Skeletal muscle satellite cell (primary cell): ENCODE measurements around the gene KIR2DL1. TPM values are rescaled to one million over a fixed set of nuclear protein-coding genes. Genes with fewer than 3 reads are reported as not detected.
"Not testable (repeated sequence)": the region's sequence is repeated elsewhere in the genome, so short reads cannot be mapped to it uniquely, and the experiment has no call there.

Experiments
- H3K27me3 ChIP-seq: 2 replicates; pipeline ENCODE4 v1.7.0; 2013; ENCODE audit warnings: low read length; ENCODE audit not compliant: control insufficient read depth, insufficient read depth
- H3K36me3 ChIP-seq: 2 replicates; pipeline ENCODE4 v1.7.0; 2013; ENCODE audit warnings: mild to moderate bottlenecking, control low read depth, low read length; ENCODE audit not compliant: insufficient read depth
- H3K4me1 ChIP-seq: 2 replicates; pipeline ENCODE4 v1.7.0; 2013; ENCODE audit warnings: low read length; ENCODE audit not compliant: control insufficient read depth, insufficient read depth
- H3K4me2 ChIP-seq: 2 replicates; pipeline ENCODE4 v1.7.0; 2013; ENCODE audit warnings: mild to moderate bottlenecking, low read length
- H3K4me3 ChIP-seq: 2 replicates; pipeline ENCODE4 v1.7.0; 2013; ENCODE audit warnings: low read length
- H3K9ac ChIP-seq: 2 replicates; pipeline ENCODE4 v1.7.0; 2013; ENCODE audit warnings: mild to moderate bottlenecking, low read depth, low read length, moderate library complexity
- H3K9me3 ChIP-seq: replicated peaks from 2 replicates; pipeline ENCODE4 v1.7.0; 2013; ENCODE audit warnings: mild to moderate bottlenecking, control low read depth, low read length
- total RNA-seq: library from RNA; depleted of rRNA; stranded (reverse); fragments of >200 nt; gene quantifications from 2 replicates; pipeline ENCODE4 v1.2.3, GENCODE V29; 2012; rRNA removed

The KIR2DL1 gene
- not detected in 2 replicates for total RNA-seq

DNA sequence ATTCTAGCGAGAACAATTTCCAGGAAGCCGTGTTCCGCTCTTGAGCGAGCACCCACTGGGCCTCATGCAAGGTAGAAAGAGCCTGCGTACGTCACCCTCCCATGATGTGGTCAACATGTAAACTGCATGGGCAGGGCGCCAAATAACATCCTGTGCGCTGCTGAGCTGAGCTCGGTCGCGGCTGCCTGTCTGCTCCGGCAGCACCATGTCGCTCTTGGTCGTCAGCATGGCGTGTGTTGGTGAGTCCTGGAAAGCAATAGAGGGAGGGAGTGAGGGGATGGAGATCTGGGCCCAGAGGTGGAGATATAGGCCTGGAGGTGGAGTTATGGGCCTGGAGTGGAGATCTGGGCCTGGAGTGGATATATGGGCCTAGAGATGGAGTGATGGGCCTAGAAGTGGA lies at the start of gene KIR2DL1:
KIR2DL1 (plus strand) TSS at position 148 of the 400 bp plus-strand sequence; CDS start at position 206, 58 bp downstream.
- H3K4me1 ChIP-seq, result not testable (repeated sequence)

DNA sequence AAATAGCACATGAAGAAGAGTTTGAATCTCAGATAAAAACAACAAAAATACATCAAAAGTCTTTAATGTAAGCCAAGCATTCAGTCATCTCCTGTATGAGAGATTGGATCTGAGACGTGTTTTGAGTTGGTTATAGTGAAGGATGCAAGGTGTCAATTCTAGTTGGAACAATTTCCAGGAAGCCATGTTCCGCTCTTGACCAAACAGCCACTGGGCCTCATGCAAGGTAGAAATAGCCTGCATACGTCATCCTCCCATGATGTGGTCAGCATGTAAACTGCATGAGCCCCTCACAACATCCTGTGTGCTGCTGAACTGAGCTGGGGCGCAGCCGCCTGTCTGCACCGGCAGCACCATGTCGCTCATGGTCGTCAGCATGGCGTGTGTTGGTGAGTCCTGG lies 45.5 kb upstream of the KIR2DL1 start, which contains the start of gene KIR3DL3:
KIR3DL3 (plus strand) TSS at position 301 of the 400 bp plus-strand sequence; CDS start at position 356, 55 bp downstream.
- Histone ChIP-seq H3K4me1 (no peaks in the 10 kb centered on the region), H3K4me2 (no peak within 1 kb of the TSS), H3K4me3 (no peak within 1 kb of the TSS), H3K9ac (no peak within 1 kb of the TSS), H3K36me3 (no peaks in the 10 kb centered on the region), H3K9me3 (no peaks in the 10 kb centered on the region), H3K27me3 (no peaks in the 10 kb centered on the region)

More for the DNA sequence above, at the start of gene KIR2DL1:
- H3K4me3 ChIP-seq, H3K4me2 ChIP-seq, H3K27me3 ChIP-seq, H3K9me3 ChIP-seq, H3K9ac ChIP-seq, H3K36me3 ChIP-seq: not testable (repeated sequence)

DNA sequence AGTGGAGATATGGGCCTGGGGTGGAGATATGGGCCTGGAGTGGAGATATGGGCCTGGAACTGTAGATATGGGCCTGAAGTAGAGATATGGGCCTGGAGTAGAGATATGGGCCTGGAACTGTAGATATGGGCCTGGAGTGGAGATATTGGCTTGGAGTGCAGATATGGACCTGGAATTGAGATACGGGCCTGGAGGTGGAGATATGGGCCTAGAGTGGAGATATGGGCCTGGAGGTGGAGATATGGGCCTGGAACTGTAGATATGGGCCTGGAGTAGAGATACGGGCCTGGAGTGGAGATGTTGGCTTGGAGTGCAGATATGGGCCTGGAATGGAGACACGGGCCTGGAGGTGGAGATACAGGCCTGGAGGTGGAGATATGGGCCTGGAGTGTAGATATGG lies 44.9 kb upstream of the KIR2DL1 start:
- no peaks in the 10 kb centered on the region for H3K4me1 ChIP-seq
- no peaks in the 10 kb centered on the region for H3K36me3 ChIP-seq
- no peaks in the 10 kb centered on the region for H3K9me3 ChIP-seq
- no peak overlapping the region for H3K4me3 ChIP-seq
- no peaks in the 10 kb centered on the region for H3K27me3 ChIP-seq
- H3K9ac ChIP-seq, result no peak overlapping the region
- H3K4me2 ChIP-seq, result no peak overlapping the region

DNA sequence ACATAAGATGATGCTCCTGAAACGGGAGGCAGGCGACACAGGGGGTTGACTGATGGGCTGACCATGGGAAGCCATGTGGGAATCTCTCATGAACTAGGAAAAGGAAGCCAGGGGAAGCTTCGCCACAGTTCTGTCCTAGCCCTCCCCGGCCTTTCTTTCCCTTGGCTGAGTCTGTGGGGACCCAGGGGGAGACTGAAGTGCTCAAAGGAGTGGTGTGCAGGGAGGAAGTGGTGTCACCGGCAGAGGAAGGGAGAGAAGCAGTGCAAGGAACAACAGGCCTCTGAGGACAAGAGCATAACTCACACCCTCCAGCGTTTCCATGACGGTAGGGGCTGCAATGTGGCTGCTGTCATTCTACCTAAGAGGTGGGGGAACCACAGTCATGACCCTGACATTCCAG lies 44.3 kb upstream of the KIR2DL1 start:
- no peaks in the 10 kb centered on the region for H3K9me3 ChIP-seq
- no peaks in the 10 kb centered on the region for H3K27me3 ChIP-seq
- H3K4me3 ChIP-seq, result no peak overlapping the region
- H3K36me3 ChIP-seq, result no peaks in the 10 kb centered on the region
- H3K4me1 ChIP-seq, result no peaks in the 10 kb centered on the region
- H3K4me2 ChIP-seq, result no peak overlapping the region
- no peak overlapping the region for H3K9ac ChIP-seq

DNA sequence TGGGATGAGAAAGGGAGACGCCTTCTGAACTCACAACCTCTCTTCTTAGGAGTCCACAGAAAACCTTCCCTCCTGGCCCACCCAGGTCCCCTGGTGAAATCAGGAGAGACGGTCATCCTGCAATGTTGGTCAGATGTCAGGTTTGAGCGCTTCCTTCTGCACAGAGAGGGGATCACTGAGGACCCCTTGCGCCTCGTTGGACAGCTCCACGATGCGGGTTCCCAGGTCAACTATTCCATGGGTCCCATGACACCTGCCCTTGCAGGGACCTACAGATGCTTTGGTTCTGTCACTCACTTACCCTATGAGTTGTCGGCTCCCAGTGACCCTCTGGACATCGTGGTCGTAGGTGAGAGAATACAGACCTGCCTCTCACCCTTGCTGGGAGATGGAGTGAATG lies 42.0 kb upstream of the KIR2DL1 start:
- no peaks in the 10 kb centered on the region for H3K4me1 ChIP-seq
- no peaks in the 10 kb centered on the region for H3K27me3 ChIP-seq
- peaks cover 1% of the 10 kb centered on the region for H3K9me3 ChIP-seq
- H3K9ac ChIP-seq, result no peak overlapping the region
- no peak overlapping the region for H3K4me2 ChIP-seq
- no peaks in the 10 kb centered on the region for H3K36me3 ChIP-seq
- H3K4me3 ChIP-seq, result no peak overlapping the region

DNA sequence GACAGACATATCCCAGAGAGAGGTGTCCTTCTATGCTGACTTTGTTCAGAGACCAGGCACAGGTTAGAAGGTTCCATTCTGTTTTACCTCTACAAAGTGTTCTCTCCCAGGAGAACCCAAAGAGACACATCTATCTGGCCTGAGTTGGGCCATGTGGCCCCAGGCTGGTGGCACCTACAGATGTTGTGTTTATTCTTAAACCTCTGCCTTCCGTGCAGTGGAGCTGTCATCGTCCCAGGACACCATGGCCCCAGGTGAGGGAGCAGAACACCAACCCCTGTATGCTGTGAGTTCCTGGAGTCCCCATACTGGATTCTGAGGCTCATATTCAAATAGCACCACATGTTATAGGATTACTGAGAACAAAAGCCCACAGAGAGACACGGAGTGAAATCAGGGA lies 41.4 kb upstream of the KIR2DL1 start:
- H3K36me3 ChIP-seq, result no peaks in the 10 kb centered on the region

DNA sequence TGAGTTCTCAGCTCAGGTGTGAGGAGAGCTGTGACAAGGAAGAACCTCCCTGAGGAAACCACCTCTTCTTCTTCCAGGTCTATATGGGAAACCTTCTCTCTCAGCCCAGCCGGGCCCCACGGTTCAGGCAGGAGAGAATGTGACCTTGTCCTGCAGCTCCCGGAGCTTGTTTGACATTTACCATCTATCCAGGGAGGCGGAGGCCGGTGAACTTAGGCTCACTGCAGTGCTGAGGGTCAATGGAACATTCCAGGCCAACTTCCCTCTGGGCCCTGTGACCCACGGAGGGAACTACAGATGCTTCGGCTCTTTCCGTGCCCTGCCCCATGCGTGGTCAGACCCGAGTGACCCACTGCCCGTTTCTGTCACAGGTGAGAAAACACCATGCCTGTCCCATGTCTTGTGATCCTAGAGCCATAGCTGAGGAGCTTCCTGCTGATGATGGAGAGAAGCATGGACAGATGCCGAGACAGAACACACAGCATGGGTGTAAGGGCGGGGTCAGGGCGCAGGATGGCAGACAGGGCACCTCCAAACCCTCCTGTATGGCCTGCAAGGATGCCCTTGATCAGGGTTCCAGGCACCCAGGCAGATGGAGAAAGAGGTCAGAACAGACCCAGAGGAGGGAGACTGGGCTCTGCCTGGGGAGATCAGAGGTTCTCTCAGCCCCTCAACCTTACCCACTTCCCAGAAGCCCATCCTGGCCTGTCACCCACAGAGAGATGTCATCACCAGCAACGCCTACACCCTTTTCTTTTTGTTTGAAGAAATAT lies 40.0 kb upstream of the KIR2DL1 start:
- Histone ChIP-seq H3K9ac (no peak overlapping the region), H3K4me3 (no peak overlapping the region), H3K36me3 (no peaks in the 10 kb centered on the region), H3K27me3 (no peaks in the 10 kb centered on the region), H3K4me2 (no peak overlapping the region), H3K4me1 (no peaks in the 10 kb centered on the region), H3K9me3 (peaks cover 4% of the 10 kb centered on the region)

More for the DNA sequence above, 41.4 kb upstream of the KIR2DL1 start:
- Histone ChIP-seq H3K9me3 (peaks cover 4% of the 10 kb centered on the region), H3K27me3 (no peaks in the 10 kb centered on the region), H3K9ac (no peak overlapping the region), H3K4me3 (no peak overlapping the region), H3K4me1 (no peaks in the 10 kb centered on the region), H3K4me2 (no peak overlapping the region)

DNA sequence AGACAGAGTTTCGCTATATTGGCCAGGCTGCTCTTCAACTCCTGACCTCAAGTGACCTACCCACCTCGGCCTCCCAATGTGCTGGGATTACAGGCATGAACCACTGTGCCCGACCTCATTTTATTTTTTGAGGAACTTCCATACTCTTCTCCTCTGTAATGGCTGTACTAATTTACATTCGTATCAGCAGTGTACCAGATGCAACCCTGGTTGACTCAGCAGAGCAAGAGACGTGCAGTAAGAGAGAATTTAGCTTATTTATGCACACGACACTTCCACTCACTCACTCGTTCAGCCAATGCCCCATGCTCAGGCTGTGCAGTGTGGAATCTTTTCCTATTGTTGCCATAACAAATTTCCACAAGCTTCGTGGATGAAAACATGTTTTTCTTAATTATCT lies 38.4 kb upstream of the KIR2DL1 start:
- no peak overlapping the region for H3K4me3 ChIP-seq
- H3K36me3 ChIP-seq, result no peaks in the 10 kb centered on the region
- H3K9me3 ChIP-seq, result peaks cover 4% of the 10 kb centered on the region
- H3K9ac ChIP-seq, result no peak overlapping the region
- H3K4me1 ChIP-seq, result no peaks in the 10 kb centered on the region
- H3K4me2 ChIP-seq, result no peak overlapping the region
- no peaks in the 10 kb centered on the region for H3K27me3 ChIP-seq

DNA sequence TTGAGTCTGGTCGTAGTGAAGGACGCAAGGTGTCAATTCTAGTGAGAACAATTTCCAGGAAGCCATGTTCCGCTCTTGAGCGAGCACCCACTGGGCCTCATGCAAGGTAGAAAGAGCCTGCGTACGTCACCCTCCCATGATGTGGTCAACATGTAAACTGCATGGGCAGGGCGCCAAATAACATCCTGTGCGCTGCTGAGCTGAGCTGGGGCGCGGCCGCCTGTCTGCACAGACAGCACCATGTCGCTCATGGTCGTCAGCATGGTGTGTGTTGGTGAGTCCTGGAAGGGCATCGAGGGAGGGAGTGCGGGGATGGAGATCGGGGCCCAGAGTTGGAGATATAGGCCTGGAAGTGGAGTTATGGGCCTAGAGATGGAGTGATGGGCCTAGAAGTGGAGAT lies 31.3 kb upstream of the KIR2DL1 start, which contains the start of gene KIR2DL3:
KIR2DL3 (plus strand) TSS at position 208 of the 400 bp plus-strand sequence; CDS start at position 241, 33 bp downstream.
- not testable (repeated sequence) for H3K9me3 ChIP-seq, H3K4me1 ChIP-seq, H3K4me2 ChIP-seq, H3K27me3 ChIP-seq, H3K4me3 ChIP-seq, H3K36me3 ChIP-seq, H3K9ac ChIP-seq

DNA sequence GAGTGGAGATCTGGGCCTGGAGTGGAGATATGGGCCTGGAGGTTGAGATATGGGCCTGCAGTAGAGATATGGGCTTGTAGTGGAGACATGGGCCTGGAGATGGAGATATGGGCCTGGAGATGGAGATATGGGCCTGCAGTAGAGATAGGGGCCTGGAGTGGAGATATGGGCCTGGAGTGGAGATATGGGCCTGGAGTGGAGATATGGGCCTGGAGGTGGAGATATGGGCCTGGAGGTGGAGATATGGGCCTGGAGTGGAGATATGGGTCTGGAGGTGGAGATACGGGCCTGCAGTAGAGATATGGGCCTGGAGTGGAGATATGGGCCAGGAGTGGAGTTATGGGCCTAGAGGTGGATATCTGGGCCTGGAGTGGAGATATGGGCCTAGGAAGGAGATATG lies 30.9 kb upstream of the KIR2DL1 start:
- Histone ChIP-seq H3K27me3 (no peaks in the 10 kb centered on the region), H3K9ac (no peak overlapping the region), H3K36me3 (no peaks in the 10 kb centered on the region), H3K9me3 (no peaks in the 10 kb centered on the region), H3K4me2 (no peak overlapping the region), H3K4me1 (no peaks in the 10 kb centered on the region), H3K4me3 (no peak overlapping the region)

DNA sequence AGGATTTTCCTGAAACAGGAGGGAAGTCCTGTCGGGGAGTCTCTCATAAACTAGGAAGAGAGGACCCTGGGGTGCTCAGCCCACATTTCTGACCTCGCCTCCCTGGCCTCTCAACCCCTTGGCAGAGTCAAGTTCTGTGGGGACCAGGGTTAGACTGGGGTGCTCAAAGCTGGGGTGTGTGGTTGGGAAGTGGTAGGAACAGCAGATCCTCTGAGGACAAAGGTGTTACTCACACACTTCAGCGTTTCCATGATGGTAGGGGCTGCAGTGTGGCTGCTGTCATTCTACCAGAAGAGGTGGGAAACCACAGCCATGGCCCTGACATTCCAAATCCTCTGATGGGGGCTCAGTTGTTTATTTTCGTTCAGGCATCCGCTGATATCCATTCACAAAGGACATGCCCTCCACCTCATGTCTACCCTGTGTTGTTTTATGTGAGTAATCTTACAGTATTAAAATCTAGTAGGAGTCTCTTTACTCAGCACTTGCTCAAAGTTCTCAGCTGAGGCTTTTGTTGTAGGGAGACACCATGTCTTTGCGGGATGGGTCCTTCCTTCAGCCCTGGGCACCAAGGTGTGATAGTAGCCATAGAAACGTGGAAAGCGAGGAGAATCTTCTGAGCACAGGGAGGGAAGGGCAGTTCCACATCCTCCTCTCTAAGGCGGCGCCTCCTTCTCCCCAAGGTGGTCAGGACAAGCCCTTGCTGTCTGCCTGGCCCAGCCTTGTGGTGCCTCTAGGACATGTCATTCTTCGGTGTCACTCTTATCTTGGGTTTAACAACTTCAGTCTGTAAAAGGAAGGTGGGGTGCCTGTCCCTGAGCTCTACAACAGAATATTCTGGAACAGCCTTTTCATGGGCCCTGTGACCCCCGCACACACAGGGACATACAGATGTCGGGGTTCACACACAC lies 29.8 kb upstream of the KIR2DL1 start:
- Histone ChIP-seq H3K9me3 (no peaks in the 10 kb centered on the region), H3K9ac (no peak overlapping the region), H3K4me1 (no peaks in the 10 kb centered on the region)

More for the DNA sequence above, 29.8 kb upstream of the KIR2DL1 start:
- Histone ChIP-seq H3K36me3 (no peaks in the 10 kb centered on the region), H3K4me3 (no peak overlapping the region), H3K4me2 (no peak overlapping the region), H3K27me3 (no peaks in the 10 kb centered on the region)
